ENCODE measurements around the gene TNFAIP3.

The TNFAIP3 gene

DNA sequence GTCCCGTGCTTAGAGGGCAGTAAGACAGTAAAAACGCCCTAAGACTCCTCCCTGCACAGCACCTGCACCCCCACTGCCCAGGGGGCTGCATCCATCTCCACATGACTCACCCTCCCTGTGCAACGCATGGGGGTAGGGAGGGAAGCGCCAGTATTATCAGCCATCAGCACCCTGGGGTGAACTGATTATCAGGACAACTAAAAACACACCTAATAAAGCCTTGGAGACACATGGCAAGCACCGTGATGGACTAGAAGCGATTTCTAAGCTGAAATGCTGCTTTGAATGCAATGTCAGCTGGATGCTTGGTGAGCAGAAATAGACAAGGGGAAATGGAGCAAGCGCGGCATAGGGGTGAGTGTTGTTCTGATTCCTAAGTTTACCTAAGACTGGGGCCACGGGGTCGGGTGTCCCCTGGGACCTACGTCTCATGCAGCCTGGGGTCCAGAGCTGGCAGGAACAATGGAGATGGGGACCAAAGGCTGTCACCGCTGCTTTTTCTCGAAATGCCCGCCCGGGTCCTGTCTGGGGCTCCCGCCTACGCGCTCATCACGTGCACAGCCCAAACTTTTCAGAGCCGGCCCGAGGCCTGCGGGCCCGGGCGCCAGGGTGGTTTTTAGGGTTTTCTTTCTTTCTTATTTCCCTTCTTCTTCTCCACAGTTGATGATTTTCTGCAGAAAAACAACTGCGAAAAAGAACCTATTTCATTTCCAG lies 702 bp upstream of the TNFAIP3 start:
- no peak for DNase-seq

DNA sequence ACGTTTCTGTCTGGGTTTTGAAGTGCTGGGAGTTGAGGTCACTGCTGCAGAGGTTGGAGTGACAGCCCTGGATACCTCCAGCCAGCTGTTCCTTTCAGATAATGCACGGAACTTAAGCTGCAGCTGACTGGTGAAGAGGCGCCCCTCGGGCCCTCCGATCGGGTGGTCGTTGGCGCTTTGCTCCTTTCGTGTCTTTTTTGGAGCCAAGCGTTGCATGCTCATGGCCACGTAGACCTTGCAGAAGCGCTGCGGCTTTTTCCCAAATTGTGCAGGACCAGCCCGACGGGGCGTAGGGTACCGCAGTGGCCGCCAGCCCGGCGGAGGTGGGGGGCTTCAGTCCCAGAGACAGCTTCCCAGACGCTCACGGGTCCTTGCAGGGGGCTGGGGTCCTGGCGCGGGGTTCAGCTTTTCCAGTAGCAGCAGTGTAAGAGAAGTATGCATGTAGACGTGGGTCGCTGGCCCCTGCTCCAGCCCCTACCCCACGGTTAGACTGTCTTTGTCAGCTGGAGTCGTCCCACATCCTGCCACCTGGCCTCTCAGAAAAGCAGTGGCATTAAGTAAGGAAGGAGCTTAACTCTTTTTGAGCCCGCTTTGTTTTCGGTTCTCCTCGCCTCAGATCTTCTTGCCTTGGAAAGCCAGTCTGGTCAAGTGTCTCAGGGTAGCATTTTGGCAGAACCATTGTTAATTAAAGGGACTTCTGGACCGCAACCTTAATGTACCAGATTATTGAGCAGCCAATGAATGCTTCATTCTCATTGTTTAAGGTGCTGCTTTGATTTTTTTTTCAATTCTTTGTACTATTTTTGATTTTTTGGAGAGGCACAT lies 838 bp downstream of the TNFAIP3 start:
- DNase-seq = peak in 1 of 2 experiments; percentile 34

DNA sequence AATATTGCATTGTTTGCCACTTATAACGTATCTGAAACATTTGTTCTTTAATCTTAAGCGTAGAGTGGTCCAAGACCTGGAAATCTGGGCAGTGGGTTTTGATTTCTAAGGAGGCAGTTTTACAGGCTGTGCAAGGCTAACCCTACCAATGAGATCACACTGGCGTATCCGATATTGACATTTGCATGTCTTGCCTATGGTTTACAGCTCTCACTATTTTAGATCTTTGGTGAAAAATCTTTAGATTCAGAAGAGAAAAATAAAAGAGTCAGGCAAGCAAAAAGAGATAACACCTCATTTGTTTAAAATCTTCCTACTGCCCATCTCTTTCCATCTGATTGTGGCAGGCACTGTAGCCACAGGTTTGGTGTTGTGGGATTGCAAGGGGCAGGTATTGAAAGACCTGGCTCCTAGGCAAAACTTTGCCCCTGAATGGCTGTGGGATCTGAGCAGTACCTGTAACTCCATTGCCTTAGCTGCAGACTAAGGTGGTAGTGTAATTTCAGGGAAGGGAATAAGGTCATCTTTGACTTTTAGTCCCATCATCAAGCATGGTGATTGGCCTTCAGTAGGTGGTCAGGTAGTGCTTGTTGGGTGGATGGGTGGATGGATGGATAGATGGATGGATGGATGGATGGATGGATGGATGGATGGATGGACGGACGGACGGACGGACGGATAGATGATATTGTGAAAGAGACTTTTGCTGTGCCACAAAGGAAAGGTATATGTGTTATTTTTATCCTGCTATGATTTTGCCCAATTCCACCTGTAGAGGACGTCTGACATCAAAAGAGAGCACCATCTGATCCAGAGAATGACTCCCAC lies 1.9 kb downstream of the TNFAIP3 start:
- no peak for DNase-seq

DNA sequence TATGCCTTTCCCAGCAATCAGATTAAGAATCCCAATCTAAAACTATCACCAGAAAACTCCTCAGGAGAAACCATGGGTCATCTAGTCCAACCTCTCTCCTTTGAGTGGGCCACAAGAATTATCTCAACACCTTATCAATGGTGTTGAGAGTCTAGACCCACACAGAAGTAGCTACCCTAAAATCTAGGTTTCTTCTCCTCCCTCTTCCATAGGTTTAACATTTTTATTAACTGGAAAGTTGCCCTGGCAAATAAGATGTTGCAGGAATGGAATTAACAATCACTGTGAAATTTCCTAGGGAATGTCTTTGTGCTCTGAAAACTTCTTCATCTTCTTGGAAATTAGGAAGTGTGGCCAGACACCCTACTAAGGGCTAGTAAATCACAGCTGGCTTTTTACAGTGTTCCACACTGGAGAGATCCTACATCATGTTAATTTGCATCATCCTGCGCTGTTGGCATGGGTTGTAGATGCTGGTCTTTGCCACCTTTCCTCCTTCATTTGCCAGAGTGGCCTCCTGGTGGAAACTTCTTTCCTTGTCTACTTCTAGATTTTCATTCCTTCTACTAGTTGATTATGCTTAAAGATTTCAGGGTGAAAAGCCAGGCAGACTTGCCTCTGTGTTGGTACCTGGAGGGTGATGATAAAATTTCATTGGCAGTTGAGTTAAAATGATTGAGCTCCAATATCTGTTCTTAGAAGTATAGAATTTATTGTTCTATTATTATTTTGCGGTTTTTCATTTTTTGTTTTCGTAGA lies 2.7 kb downstream of the TNFAIP3 start:
- no peak for DNase-seq

DNA sequence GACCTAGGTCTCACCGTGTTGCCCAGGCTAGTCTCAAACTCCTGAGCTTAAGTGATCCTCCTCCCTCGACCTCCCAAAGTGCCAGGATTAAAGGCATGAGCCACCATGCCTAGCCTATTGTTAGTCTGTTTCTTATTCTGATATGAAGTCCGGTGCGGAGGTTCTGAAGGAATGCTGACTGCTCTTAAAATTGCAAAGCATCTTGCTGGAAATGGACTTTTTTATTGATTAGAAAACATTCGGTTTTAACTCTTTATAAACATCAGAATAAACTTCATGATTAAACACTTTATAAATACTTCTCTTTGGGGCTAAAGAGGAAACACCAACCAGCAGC lies 3.2 kb downstream of the TNFAIP3 start:
- DNase-seq = no peak

DNA sequence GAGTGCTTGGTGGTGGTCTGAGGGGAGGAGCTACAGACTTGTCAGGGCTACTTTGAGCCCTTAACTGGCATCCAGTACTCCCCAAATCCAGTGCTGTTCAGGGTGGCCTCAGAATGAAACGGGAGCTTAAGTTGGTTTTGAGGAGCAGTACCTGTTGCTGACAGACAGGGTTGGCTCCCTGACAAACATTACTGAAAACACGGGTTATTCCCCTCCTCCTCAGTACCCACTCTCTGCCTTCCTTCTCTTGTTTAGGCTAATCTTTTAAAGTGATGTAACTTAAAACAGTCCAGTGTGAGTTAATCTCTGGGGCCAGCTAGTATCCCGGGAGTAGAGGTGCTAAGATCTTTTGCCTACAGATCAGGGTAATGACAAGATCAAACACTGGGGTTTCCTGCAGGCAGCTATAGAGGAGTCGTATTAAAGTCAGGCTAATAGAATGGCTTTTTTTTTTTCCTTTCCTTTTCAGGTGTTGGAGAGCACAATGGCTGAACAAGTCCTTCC lies 3.7 kb downstream of the TNFAIP3 start:
- no peak for DNase-seq

DNA sequence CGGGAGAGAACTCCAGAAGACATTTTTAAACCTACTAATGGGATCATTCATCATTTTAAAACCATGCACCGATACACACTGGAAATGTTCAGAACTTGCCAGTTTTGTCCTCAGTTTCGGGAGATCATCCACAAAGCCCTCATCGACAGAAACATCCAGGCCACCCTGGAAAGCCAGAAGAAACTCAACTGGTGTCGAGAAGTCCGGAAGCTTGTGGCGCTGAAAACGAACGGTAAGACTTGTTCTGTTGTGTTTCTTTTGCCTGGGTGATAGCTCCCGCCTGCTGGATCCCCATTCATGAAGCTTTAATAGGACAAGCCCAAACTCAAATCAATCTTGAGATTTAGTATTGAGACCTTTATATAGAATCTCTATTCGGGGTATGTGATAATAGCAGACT lies 4.2 kb downstream of the TNFAIP3 start:
- no peak for DNase-seq

DNA sequence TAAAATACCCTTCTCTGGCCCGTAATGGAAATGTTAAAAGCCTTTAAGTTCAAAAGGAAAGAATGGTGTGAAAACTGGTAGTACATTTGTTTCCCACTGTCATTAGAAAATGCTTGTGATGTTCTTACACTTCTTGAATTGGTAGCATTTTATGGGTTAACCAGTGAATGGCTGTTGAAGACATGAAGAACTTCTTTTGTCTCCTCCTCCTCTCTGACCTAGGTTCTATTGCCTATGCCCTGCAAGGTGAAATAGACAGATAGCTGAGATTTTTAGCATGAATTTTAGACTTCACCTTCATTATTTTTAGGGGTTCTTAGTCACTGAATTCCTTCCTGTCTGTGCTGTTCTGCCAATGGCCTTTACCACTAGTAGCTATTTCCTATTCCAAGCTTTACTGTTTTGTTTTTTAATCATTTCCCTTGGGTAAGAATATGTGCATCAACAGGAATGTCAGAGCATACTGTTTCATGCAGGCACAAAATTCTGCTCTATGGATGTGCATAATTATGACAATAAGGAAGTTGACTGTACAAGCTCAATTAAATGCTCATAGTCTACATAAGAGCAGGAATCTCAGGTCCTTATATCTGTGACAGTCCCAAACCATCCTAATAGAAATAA lies 4.9 kb downstream of the TNFAIP3 start:
- DNase-seq = no peak

DNA sequence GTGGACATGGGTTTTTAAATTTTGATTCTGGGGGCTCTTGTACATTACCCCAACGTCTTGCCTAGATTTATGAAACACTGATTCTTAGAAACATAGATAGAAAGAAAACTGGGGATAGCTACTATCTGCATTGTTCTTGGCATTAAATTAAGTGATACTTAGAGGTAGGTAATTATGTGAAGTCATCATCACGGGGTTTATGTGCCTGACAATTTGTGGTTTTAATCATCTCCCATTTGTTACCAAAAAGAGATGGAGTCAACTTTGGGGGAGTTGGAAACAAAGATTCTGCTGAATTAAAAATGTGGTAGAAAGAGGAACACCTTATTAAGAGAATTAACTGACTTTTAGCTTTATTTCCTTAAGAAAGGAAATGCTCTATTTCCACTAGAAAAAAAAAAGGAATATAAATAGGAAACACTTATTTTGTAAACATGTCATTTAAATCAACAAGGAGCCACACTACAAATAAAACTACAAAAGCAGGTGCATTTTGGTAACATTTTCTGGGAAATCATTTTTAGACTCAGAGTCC lies 5.6 kb downstream of the TNFAIP3 start:
- DNase-seq = no peak

DNA sequence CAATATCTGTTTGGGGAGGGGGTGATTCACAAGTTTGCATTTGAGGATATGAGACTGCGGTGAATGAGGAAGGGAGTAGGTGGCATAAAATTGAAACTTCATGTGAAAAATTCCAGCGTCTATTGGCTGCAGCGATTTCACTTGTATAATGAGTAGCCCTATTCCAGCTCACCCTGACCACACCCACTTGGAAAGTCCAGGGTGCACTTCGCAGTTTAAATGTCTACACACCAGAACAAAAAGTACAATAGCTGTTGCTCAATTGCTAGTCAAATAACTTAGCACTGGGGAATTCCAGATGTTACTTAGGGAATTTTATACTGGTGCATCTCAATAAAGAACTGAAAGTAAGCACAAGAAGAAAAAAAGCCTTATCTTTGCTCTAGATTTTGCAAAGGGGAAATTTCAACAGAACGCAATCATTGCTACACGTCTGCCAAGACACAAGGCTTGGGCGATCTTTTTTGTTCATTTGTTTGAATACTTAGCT lies 6.3 kb downstream of the TNFAIP3 start:
- peak; percentile 76 to 81 for DNase-seq

DNA sequence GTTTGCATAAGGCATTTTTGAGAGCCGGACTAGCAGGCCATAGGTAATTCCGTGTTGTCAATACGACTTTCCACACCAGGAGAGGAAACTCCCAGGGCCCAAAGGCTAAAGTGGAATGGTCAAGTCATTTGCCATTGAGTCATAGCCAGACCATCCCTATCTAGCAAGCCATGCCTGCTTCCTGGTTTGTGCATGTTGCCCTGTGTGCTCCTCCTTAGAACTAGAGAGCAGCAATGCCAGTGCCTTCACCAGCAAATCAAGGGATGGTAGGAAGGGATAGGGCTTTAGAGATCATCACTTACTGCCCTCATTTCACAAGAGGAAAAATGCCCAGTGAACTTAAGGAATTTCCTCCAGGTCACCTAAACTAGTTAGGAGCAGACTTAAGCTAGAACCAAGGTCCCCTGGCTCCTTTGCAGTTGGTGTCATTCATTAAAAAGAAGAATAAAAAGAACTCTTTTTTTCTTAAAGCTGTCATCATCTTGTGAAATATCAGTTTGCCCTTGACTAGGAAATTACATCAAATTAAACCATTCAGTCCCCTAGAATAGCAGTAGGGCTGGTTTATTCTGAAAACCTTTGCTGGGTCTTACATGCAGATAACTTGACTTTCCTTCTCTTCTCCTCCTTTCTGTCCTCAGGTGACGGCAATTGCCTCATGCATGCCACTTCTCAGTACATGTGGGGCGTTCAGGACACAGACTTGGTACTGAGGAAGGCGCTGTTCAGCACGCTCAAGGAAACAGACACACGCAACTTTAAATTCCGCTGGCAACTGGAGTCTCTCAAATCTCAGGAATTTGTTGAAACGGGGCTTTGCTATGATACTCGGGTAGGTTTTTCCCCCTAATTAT lies 7.4 kb downstream of the TNFAIP3 start:
- DNase-seq = no peak

DNA sequence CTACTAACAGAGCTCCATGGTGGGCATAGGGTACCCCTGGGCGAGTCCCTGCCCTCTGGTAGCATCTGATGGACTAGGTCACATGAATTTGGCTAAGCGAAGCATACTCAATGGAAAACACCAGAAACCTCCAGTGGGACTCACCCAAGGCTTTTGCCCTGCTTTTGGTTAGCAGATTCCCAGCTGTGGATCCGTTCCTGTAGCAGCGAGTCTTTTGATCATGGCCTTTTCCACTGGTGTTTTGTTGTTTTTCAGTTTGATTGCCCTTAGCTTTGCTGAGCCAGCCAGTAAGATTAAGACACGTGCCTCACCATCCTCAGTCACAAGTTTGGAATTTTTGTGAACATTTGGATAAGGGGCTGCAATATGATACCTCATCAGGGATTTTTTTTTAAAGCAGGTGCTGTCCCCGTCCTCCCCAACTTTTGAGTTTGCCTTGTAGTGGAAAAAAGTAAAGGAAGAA lies 8.0 kb downstream of the TNFAIP3 start:
- DNase-seq = no peak

DNA sequence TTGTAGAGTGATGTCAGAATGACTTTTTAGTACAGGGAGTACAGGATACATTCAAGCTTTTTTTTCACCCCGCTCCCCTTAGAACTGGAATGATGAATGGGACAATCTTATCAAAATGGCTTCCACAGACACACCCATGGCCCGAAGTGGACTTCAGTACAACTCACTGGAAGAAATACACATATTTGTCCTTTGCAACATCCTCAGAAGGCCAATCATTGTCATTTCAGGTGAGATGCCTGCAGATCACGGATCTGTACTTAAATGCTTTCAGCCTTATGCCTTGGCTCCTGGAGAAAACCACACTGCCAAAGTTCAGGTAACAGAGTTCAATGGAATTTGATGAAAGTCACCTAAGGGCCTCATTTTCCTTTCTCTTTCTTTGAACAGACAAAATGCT lies 8.5 kb downstream of the TNFAIP3 start:
- no peak for DNase-seq

DNA sequence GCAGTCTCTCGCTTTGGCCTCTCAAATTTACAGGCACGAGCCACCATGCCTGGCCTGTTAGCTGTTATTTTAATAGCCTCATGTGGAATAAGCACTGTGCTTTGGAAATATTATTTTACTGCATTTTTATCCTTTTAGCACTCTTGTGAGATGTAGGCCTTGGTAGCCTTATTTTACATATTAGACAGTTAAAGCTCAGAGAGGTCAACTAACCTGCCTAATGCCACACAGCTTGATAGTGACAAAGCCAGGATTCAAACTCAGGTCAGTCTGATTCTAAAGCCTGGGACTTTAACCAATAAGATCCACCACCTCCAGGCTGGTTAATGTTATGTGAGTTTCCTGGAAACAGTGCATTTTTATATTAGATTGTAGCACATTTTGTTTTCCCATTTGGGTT lies 9.5 kb downstream of the TNFAIP3 start:
- no peak for DNase-seq

DNA sequence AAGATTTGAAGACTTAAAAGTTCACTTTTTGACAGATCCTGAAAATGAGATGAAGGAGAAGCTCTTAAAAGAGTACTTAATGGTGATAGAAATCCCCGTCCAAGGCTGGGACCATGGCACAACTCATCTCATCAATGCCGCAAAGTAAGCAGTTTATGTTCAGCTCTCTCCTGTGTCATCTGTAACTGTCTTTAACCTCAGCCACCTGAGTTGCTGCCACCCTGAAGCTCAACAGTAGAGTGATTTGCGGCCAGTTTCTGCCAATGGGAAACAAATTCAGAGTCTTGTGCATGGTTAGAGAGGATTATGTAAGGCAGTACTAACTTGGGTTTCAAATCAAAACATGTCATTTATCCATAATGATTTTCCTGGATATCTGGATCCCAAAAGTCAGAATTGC lies 10.1 kb downstream of the TNFAIP3 start:
- DNase-seq = no peak

DNA sequence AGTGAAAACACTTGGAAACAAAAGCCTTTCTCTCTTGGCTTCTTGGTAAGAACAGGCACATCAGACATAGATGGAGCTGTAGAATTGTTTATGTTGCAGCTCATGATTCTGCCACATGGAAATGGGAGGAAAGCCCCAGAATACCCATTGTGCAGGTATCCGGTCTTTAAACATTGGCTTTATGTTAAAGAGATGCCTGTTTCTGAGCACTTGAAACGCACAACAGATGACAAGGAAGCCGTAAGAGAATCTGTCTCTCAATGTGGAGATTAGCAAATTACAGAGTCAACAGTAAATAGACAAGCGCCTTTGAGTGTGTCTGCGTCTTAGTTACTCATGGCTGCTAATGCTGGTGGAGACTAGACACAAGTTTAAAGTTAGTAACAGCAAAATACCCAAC lies 10.5 kb downstream of the TNFAIP3 start:
- DNase-seq = no peak

DNA sequence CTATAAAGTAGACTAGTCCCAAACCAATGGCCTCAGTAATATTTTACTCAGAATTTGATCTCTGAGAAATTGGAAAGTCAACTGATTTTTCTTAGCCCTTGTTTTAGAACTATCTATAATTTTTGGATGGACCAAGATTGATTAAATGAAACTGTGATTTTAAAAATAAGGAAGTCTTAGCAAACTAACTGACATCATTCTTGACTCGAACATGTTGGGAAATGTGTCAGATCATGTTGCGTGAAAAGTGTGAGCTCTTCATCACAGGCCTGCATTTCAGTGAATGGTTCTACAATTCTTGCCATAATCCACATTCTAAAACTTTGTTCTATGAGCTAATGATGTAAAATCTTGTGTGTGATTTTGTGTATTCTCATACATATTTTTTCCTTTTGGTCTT lies 11.0 kb downstream of the TNFAIP3 start:
- no peak for DNase-seq

DNA sequence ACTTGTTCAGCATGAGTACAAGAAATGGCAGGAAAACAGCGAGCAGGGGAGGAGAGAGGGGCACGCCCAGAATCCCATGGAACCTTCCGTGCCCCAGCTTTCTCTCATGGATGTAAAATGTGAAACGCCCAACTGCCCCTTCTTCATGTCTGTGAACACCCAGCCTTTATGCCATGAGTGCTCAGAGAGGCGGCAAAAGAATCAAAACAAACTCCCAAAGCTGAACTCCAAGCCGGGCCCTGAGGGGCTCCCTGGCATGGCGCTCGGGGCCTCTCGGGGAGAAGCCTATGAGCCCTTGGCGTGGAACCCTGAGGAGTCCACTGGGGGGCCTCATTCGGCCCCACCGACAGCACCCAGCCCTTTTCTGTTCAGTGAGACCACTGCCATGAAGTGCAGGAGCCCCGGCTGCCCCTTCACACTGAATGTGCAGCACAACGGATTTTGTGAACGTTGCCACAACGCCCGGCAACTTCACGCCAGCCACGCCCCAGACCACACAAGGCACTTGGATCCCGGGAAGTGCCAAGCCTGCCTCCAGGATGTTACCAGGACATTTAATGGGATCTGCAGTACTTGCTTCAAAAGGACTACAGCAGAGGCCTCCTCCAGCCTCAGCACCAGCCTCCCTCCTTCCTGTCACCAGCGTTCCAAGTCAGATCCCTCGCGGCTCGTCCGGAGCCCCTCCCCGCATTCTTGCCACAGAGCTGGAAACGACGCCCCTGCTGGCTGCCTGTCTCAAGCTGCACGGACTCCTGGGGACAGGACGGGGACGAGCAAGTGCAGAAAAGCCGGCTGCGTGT lies 11.6 kb downstream of the TNFAIP3 start:
- DNase-seq = no peak

DNA sequence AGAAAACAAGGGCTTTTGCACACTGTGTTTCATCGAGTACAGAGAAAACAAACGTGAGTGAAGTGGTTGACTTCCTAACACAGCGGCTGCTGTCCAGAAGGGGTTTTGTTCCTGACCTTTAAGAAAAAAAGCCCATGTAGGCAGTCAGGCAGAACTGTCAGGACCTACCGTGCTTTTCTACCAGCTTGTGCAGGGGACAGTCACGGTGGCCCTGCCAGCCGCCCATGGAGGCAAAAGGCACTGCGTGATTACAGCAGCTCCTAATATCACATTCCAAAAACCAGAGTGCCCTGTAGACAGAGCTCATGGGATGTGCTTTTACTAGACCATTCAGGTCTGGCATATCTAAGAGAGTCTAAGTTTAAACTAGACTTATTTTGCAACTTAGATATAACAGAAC lies 12.2 kb downstream of the TNFAIP3 start:
- DNase-seq = no peak
